HG03575 (cell line): ENCODE data around the gene DDX56.

Experiments
- ATAC-seq: cut with Tn5 transposase; IDR thresholded peaks from one replicate; pipeline ENCODE4 v1.9.1; 2021; ENCODE audit not compliant: unreplicated experiment, insufficient number of reproducible peaks, low FRiP score; ENCODE audit errors: extremely low read depth

The DDX56 gene

DNA sequence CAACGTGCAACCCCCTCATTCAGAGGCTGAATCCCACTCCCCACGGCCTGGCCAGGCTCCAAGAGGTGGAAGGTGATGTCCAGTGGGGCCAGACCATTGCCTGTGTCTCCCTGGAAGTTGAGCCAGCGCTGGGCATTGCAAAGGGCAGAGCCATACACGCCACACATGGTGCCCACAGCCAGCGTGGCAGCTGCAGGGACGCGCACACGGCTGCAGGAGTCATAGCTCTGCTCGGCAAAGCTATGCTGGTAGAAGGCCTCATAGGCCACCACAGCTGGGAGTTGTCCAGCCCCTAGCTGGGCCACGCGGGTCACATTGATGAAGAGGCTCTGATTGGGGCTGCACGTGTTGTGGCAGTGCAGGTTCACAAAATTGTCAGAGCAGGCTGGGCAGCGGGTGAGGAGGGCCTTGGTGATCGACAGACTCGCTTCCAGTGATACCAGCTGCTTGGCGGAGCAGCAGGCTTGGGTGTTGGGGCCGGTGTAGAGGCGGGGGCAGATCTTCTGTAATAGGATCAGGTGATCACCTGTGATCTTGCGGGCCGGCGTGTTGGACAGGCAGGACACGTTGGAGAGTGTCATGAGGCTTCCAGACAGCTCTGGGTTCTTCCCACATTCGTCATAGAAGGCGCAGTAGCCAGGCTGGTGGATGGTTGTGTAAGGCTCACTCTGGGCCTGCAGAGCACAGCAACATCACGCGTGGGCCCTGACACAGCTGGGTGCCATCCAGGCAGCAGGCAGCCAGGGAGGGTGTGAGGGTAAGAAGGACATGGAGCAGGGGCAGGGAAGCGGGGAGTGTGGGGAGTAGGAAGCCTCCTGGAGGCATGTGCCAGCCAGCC, 33.8 kb downstream of the DDX56 start:
- ATAC-seq, result no peak

DNA sequence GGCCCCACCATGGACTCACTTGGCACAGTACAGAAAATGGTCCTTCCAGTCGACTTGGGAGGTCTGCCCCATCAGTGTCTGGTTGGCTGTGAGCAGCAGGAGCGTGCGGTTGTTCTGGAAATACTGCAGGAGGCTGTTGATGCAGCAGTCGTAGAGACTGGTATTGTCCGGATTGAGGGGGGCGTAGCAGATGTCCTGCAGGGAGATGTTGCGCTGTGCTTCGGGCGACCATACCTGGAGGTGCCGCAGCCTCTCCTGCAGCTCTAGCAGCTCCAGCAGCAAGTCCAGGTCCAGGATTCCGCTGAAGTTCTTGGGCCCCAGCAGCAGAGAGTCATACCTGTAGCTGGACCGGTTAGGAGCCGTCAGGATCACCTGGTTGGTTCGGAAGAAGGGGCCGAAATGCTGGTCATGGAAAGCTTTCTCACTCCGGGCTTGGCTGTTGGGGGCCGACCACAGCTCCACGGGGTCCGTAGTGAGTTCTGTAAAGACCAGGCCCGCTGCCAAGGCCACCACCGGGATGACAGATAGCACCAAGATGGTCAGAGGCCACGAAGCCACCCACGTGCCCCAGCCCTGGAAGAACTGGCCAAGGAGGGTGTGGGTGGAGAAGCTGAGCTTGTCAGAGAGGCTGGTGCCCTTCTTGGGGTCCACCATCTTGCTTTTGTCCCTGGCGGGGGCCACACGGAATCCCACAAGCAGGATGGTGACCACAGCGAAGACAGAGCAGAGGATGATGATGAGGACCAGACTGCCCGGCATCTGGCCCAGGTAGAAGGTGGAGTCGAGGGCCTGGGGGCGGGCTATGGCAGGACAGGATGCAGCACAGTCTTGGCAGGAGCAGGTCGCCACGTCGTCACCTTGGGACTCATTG, 34.7 kb downstream of the DDX56 start:
- no peak for ATAC-seq

DNA sequence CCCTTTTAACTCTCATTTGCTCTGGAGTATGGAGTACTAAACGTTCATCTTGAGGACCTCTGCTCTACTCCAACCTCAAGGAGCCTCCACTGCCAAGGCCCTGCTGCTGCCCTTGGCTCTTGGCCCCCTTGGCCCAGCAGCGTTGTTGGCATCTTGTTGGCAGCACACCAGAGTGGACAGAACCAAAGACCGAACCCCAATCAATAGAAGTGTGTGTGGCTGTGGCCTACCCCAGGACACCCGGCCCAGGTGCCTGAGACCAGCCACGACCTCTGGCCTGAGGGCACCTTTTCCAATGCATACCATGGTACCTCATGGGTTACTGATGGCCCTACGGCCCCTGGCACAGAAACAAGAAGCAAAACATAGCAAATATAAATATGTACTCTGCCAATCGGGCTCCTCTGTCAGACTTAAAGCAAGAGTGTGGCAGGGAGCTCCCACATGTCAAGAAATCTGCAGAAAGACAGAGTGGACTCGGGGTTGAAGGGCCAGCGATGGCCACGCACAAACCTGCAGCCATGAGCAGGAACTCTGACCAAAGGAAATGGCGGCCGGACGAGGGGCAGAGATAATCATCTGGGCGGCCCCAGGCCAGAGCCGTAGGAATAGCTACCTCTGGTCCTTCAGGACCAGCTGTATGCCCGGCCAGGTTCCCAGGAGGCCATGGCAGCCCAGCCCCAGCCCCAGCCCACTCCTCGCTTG, 35.5 kb downstream of the DDX56 start:
- no peak for ATAC-seq

DNA sequence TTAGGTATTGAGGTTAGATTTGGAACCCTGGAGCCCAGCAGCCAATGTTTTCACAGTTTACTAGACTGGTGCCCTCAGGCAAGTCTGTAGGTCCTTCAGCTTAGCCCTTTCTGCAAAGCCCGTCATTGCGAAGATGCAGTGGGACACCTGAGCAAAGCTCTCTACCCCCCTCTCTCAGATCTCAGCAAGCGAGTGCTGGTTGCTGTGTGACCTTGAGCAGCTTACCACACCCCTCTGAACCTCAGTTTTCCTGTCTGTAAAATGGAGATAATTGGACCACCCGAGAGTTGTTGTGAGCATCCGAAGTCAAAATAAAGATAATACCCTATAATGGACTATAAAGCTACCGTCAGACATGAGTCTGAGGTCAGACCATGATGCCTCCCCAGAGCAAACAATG, 36.3 kb downstream of the DDX56 start:
- no peak for ATAC-seq

DNA sequence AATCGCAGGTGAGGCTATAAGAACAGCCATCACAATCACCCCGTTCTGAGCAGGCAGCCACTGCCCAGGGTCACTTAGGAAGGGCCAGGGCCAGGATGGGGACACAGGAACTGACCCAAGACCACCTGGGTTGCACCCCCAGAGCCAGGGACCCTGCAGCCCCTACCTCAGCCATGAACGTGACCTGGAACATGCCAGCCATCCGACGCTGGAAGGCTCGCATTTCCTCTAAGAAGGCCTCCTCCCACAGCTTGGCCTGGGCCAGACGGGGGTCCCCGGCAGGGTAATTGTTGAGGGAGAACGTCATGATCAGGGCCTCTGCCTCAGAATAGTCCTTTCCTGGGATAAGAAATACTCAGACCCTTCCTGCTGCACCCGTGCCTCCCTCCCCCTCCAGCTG, 37.6 kb downstream of the DDX56 start:
- ATAC-seq, result no peak

DNA sequence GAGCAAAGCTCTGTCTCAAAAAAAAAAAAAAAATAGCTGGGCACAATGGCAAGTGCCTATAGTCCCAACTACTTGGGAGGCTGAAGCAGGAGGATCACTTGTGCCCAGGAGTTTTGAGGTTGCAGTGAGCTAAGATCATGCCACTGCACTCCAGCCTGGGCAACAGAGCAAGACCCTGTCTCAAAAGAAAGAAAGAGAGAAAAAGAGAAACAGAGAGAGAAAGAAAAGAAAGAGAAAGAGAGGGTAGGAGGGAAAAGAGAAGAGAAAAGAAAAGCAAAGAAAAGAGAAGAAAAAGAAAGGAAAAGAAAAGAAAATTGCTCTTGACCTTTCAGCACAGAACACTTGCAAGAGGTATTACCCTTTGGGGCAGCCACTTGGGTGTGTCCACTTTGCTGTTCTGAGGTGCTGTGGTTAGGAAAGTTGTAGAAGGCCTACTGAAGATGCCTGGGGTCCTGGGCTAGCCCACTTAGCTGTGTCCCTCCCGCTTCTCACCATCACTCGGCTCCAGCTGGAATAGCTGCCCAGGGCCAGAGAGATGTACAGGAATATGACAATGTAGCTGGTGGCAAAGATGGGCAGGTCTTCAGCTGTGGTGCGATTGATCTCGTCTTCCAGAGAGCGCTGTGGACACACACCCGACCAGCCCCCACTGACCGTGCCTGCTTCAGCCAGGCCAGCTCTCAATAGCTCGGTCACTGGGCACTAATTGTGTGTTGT, 38.2 kb downstream of the DDX56 start:
- no peak for ATAC-seq

DNA sequence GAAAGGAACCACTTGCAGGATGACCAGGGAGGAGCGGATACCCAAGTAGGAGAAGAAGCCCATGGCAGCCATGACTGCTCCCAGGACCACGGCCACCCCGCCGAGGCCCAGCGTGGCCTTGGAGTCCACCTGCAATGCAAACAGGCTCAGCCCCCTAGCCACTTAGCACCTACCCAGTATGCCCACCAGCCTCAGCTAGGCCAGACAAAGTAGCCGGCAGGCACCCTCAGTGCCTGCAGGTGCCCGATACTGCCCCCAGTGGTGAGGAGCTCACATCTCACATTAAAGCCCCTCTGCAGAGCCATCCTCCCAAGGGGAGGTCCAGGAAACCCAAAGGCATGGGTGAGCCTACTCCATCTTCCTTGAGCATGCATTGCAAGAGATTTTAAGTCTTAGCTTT, 39.2 kb downstream of the DDX56 start:
- ATAC-seq, result no peak

DNA sequence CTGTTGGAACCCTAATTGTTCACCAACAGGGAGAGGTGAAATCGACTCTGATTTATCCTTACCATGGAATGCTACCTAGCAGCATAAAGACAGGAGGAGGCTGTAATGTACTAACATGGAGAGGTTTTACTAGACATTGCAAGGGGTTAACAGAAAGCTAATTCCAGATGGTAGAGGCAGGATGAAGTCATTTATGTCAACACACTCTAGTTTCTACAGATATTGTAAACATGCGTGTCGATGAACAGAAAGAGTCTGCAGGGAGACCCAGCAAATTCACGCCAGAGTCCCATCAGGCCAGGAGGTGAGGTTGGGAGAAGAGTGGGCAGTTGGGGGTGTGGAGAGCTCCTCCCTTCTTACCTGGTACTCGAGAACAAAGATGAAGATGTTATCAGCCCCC, 39.6 kb downstream of the DDX56 start:
- no peak for ATAC-seq

DNA sequence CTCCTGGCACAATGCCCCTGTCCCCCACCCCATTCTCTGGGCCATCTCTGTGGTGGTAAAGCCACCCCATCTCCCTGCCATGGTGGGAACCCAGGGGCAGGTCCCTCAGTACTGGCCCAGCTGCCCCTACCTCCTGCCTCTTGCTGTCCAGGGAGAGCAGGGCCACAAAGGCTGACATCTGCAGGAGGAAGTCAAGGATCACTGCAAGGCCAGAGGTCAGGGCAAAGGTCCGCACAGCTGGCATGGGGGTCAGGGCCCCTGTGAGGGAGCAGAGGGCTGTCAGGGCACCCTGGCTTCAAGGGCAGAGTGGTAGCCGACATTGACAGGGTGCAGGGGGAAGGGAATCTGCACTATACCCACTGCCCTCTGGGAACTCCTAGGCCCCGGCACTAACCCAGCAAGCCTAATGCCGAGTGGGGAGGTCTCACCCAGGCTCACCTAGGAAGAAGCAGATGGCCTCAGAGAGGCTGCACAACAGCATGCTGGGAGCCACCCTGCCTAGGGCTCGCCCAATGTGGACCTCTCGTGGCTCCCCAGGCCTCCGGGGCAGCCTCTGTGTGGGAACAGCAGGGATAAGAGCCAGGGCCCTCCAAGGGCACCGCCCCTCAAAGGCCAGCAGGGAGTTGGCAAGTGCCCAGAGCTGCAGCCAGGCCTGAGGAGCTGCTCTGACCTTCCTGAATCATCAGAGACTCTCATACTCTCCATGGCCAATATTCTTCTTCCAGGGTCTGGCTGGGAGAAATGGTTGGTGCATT, 40.2 kb downstream of the DDX56 start:
- no peak for ATAC-seq

DNA sequence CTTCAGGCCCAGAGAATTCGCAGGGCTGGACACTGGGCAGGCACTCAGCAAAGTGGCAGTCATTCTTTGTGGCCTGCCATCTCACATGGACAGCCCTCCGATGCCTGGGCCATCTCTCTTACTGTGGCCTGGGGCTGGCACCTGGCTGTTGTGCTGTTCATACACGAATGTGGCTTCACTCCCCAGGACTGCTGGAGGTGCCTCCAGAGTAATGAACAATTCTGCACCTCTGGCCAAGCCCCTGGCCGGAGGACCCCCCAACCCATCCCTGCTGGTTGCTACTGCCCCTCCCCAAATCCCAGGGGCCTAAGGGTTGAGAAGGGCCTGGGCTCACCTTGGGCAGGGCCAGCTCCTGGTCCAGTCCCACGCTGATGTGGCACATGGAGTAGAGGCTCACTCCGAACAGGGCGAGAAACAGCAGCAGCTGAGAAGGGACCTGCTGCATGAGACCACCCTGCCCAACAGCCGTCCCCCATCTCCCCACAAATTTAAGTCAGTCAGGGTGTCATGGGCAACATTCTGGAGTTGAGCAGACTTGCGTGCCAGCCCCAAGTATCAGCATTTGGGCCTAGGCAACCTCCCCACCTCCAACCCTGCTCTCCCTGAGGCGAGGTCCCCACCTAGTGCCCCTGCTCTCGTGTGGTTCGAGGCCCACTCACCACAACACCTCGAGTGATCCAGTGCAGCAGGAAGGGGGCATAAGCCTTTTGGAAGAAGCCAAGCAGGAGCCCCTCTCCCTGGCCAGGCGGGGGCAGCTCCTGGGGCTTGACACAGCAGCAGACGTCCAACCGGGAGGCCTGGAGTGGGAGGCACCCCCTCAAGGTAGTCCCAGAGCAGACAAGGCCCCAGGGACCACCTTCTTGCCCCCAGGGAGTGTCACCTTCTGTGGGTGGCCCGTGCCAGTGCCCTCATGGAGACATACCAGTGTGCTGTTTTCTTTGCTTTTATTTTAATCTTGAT, 42.0 kb downstream of the DDX56 start:
- no peak for ATAC-seq

DNA sequence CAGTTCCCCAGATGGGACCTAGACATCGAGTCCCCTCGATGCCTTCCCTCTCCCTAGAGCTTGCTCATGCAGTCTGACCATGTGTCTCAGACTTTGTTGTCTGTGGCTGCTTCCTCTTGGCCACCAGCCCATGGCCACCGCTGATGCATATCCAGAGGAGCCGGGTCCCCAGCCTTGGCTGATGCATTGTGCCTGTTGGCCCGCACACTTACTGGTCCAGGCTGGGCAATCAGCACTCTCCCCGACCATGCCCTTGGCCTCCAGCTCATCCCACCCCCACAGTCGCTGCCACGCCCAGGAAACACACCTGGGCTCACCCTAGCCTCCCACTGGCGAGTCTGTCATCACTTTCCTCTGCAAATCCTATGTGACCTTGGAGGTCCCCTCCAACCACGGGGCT, 42.7 kb downstream of the DDX56 start:
- ATAC-seq, result no peak

DNA sequence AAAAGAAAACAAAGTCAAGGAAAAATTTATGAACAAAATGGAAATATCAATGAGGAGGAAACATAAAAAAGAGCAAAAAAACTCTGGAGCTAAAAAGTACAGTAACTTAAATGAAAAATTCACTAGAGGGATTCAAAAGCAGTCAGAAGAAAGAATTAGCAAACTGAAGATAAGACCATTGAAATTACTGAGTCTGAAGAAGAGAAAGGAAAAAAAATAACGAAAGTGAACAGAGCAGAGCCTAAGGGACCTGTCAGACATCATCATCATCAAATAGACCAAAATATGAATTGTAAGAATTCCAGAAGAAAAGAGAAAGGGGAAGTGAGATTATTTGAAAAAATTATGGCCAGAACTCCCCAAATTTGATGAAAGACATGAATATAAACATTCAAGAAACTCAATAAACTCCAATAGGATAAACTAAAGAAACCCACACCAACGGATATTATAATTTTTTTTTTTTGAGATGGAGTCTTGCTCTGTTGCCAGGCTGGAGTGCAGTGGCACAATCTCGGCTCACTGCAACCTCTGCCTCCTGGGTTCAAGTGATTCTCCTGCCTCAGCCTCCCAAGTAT, 48.8 kb downstream of the DDX56 start:
- ATAC-seq, result no peak

DNA sequence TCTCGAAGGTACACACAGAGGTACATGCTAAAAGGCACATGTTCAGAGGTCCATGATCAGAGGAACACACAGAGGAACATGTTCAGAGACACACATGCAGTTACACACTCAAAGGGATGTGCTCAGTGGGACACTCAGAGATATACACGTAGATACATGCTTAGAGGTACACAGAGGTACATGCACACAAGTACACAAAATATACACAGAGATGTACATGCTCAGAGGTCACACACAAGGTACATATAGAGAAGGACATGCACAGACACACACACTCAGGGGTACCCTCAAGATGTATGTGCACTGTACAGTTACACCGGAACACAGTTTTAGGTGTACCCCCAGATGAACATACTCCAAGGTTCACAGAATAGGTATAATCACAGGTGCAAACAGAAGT, 51.4 kb downstream of the DDX56 start:
- ATAC-seq, result no peak

DNA sequence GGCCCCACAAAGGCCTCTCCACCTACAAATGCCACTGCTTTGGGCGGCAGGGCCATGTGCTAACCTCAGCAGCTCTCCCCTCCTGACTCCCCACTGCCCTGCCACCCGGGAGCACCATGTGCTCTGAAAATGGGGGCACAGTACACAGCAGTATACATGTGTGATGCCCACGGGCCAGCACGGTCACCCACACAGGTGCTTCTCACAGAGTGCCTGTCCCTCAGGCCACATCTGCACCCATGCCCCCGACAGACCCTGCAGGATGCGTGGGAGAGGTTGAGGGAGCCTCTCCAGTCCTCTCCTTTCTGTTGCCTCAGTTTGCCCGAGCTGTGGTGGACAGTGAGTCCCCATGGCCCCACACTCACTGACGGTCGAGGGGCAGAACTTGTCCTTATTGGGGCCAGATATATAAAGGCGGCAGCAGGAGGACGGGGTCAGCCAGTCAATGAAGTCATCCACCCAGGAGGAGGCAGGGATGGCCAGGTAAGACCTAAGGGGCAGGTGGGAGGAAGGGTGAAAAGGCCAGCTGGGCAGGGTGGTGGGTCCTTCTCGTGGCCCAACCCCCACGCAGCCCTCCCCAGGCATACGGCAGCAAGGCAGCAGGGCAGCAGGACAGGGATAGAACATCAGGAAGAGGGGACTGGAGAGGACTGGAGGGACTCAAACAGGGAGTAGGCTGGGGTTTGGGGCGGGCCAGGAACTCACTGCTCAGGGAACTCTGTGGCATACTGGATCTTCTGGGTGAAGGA, 52.2 kb downstream of the DDX56 start:
- ATAC-seq, result no peak

DNA sequence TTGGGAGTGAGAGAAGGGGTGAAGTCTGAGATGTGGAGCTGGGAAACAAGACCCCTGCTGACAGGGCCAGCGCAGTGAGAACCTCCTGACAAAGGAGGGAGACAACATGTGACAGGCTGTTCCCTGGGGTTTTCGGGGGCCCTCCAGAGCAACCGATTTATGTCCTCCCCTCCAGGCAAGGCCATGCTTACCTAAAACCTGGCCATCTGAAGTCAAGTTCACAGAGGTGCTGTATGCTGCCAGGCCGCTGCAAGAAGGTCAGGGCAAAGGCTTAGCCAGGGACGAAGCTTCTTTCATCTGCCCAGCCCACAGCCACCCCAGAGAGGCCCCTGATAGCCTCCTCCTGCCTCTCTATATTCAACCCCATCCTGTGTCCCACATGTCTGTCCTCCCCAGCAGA, 53.1 kb downstream of the DDX56 start:
- ATAC-seq, result no peak

DNA sequence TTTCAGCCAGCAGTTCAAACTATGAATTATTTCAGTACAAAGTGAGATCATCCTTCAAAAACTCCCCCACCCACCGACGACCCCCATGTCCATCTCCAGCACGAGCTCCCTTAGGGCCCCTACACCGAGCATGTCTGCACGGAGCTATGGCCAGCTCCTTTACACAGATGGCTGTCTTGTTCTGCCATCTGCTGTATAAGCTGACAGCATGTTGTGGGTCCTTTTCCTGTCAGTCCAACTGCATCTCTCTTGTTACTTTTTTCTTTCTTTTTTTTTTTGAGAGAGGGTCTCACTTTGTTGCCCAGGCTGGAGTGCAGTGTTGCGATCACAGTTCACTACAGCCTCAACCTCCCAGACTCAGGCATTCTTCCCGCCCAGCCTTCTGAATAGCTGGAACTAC, 54.2 kb downstream of the DDX56 start:
- ATAC-seq, result no peak
